ENCODE measurements around the gene USH2A. TPM values are rescaled to one million over a fixed set of nuclear protein-coding genes. Genes with fewer than 3 reads are reported as not detected.

The USH2A gene
- polyA plus RNA-seq, 1 of the 3 experiments (the other 2 are of a cell fraction) = under 0.01 TPM

DNA sequence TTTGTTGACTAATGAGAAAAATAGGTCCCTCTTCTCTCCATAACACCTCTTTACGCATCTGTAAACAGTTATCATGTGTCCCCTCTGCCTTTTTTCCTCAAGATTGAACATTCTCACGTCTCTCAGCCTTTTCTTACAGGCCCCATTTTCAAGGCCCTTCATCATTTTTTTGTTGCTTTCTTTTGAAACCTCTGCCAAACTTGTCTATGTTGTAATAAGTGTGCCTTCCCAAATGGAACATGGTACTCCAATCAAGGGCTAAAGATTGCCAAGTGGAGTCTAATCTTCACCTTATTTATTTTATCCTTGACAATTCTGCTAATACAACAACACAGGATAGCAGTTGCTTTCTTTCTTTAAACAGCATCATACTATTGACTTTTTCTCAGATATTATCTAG lies 280.3 kb downstream of the USH2A start:
- no peak overlapping the region for H2AFZ ChIP-seq (ENCODE audit: low read depth)
- no peak for DNase-seq

DNA sequence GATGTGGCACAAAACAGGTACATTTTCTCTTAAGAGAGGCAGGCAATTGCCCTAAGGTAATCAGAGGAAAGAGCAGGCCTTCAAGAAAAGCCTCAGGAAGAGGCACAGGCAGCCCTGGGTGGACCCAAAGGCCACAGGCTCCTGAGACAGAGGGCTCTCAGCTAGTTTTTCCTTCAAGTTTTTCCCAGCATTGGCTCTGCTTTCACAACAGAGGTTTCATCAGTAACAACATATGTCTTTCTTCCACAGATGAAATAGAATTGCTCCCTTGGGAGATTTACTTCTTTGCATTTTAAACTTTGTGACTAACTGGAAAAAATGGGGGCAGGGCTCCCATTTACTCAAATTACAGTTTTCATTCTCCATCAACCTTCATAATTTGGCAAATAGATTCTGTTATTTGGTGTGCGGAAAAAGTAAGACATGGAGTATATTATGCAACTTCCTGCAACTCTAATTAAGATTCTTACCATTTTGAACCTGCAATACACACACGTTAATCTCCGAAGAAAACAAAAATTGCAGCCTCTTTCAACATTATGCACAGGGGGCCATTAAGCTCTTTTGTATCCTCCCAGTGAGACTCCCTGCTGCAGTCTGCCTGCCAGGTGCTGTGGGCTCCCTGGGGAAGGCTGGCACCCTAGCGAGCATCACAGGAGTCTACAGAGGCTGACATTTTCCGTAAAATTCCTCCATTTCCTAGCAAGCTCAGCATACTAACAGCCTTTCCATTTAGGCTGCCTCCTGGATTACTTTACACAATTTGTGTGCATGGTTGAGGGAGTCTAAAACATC lies 282.3 kb downstream of the USH2A start:
- Histone ChIP-seq H3K36me3 (replicated peaks in 1 of 2; ENCODE audit: control insufficient read depth in 1 of 2, insufficient read depth in 2 of 2, low read length in 1 of 2) (no peaks in the 10 kb centered on the region), H3K27me3 (ENCODE audit: insufficient read depth) (no peaks in the 10 kb centered on the region), H3F3A (replicated peaks; ENCODE audit: insufficient read depth) (no peaks in the 10 kb centered on the region), H3K79me2 (ENCODE audit: insufficient read depth) (no peaks in the 10 kb centered on the region), H3K4me2 (no peak overlapping the region), H3K9me2 (no peaks in the 10 kb centered on the region), H3K9me3 (no peaks in the 10 kb centered on the region), H2AFZ (ENCODE audit: low read depth) (no peak overlapping the region), H3K4me1 (ENCODE audit: control insufficient read depth in 1 of 2, insufficient read depth in 2 of 2, low read depth in 1 of 2, low read length in 1 of 2) (peaks cover 3 to 5% of the 10 kb centered on the region in 2 experiments; a peak in 2 of 4 replicates), H3K4me3 (ENCODE audit: low read depth in 2 of 2, low read length in 1 of 2) (no peak overlapping the region), H4K20me1 (ENCODE audit: insufficient read depth) (no peaks in the 10 kb centered on the region), H3K27ac (ENCODE audit: low read depth in 2 of 2, low read length in 1 of 2) (no peak overlapping the region), H3K9ac (no peak overlapping the region)
- TF ChIP-seq GABPA (IDR thresholded peaks at IDR 0.05; ENCODE audit: low read depth) (no peak), TEAD4 (IDR thresholded peaks at IDR 0.05; ENCODE audit: borderline replicate concordance, insufficient read depth) (no peak), FOXJ3 (CRISPR knock-in tag; IDR thresholded peaks at IDR 0.05) (no peak), POLR2AphosphoS5 (IDR thresholded peaks at IDR 0.05; ENCODE audit: low read depth, low read length) (no peak), NFIC (IDR thresholded peaks at IDR 0.05; ENCODE audit: borderline replicate concordance) (no peak)
- TF ChIP-seq, protein P1, sequence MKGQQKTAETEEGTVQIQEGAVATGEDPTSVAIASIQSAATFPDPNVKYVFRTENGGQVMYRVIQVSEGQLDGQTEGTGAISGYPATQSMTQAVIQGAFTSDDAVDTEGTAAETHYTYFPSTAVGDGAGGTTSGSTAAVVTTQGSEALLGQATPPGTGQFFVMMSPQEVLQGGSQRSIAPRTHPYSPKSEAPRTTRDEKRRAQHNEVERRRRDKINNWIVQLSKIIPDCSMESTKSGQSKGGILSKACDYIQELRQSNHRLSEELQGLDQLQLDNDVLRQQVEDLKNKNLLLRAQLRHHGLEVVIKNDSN (IDR thresholded peaks at IDR 0.05; ENCODE audit: borderline replicate concordance, low read depth) = no peak
- ChIA-PET POLR2A (no interaction called here), CTCF (interaction anchor here (1.2 kb wide), 1 partner anchor 23 kb away, joined by 3 read pairs; no protein-coding TSS in a partner anchor)
- no peak for DNase-seq
- WGBS (ENCODE audit: low lambda C conversion rate) = 70% methylated on average over 4 of the region's 5 CpGs

More for the DNA sequence above, 280.3 kb downstream of the USH2A start:
- no peak overlapping the region for H3K27ac ChIP-seq (ENCODE audit: low read depth in 2 of 2, low read length in 1 of 2)
- no peaks in the 10 kb centered on the region for H3K27me3 ChIP-seq (ENCODE audit: insufficient read depth)
- no peaks in the 10 kb centered on the region for H3F3A ChIP-seq (replicated peaks; ENCODE audit: insufficient read depth)
- H3K79me2 ChIP-seq (ENCODE audit: insufficient read depth) = no peaks in the 10 kb centered on the region
- H3K4me1 ChIP-seq (ENCODE audit: control insufficient read depth in 1 of 2, insufficient read depth in 2 of 2, low read depth in 1 of 2, low read length in 1 of 2) = peaks cover 3 to 5% of the 10 kb centered on the region in 2 experiments; a peak in 2 of 4 replicates
- WGBS (ENCODE audit: low lambda C conversion rate) = 38% methylated on average over 2 of the region's 2 CpGs
- H4K20me1 ChIP-seq (ENCODE audit: insufficient read depth) = no peaks in the 10 kb centered on the region
- H3K4me3 ChIP-seq (ENCODE audit: low read depth in 2 of 2, low read length in 1 of 2) = no peak overlapping the region
- no peaks in the 10 kb centered on the region for H3K9me3 ChIP-seq
- ChIA-PET CTCF (interaction anchor here (1.0 kb wide), 1 partner anchor 23 kb away, joined by 3 read pairs; no protein-coding TSS in a partner anchor), POLR2A (no interaction called here)
- H3K4me2 ChIP-seq = no peak overlapping the region
- no peaks in the 10 kb centered on the region for H3K9me2 ChIP-seq
- H3K36me3 ChIP-seq (replicated peaks in 1 of 2; ENCODE audit: control insufficient read depth in 1 of 2, insufficient read depth in 2 of 2, low read length in 1 of 2) = no peaks in the 10 kb centered on the region
- H3K9ac ChIP-seq = no peak overlapping the region
- TF ChIP-seq RAD21 (IDR thresholded peaks at IDR 0.05; ENCODE audit: low read length) (no peak), POLR2AphosphoS5 (IDR thresholded peaks at IDR 0.05; ENCODE audit: low read depth, low read length) (no peak)

DNA sequence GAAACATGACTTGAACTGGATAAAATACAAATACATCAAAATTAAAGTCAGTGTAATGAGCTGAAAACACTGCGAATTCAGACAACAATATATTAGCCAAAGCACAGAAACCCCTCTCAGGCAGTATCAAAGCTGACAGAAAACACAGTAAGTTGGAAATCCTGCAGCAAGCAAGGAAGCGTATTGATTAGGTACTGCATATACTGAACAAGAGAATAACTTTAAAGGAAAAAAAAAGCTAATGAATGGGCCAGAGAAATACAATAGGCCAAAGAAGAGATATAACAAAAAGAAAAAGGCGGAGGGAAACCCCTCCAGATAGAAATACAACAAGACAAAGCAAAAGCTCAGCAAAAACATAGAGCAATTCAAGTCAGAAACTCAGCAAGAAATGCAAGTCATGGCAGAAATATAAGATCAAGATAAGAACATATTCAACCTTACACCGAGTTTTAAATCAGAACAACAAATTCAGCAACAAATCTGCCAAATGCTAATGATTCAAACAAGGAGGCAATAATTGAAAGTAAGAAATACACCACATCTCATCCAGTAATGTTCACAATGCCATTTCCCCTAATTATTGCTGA lies 299.0 kb downstream of the USH2A start:
- WGBS (ENCODE audit: low lambda C conversion rate) = 44% methylated on average over 4 of the region's 4 CpGs
- no peak for DNase-seq
- CTCF ChIA-PET = interaction anchor here (0.7 to 0.9 kb wide), 3 partner anchors 11 to 97 kb away, joined by 3 read pairs; no protein-coding TSS in a partner anchor
- no peak overlapping the region for H3K27ac ChIP-seq (ENCODE audit: low read depth in 2 of 2, low read length in 1 of 2)
- H3K4me1 ChIP-seq (ENCODE audit: control insufficient read depth in 1 of 2, insufficient read depth in 2 of 2, low read depth in 1 of 2, low read length in 1 of 2) = peaks cover 0 to 2% of the 10 kb centered on the region in 2 experiments; a peak in 2 of 4 replicates
- no peaks in the 10 kb centered on the region for H3K9me3 ChIP-seq
- H3K27me3 ChIP-seq (ENCODE audit: insufficient read depth) = no peaks in the 10 kb centered on the region
- no peaks in the 10 kb centered on the region for H3K9me2 ChIP-seq
- no peaks in the 10 kb centered on the region for H3F3A ChIP-seq (replicated peaks; ENCODE audit: insufficient read depth)
- POLR2A ChIA-PET = no interaction called here
- no peaks in the 10 kb centered on the region for H3K79me2 ChIP-seq (ENCODE audit: insufficient read depth)
- H3K4me2 ChIP-seq = no peak overlapping the region
- H2AFZ ChIP-seq (ENCODE audit: low read depth) = no peak overlapping the region
- H3K36me3 ChIP-seq (replicated peaks in 1 of 2; ENCODE audit: control insufficient read depth in 1 of 2, insufficient read depth in 2 of 2, low read length in 1 of 2) = no peaks in the 10 kb centered on the region
- H4K20me1 ChIP-seq (ENCODE audit: insufficient read depth) = no peaks in the 10 kb centered on the region
- no peak overlapping the region for H3K9ac ChIP-seq
- H3K4me3 ChIP-seq (ENCODE audit: low read depth in 2 of 2, low read length in 1 of 2) = no peak overlapping the region
- TF ChIP-seq SIN3A (IDR thresholded peaks at IDR 0.05; ENCODE audit: borderline replicate concordance, low read depth, low read length) = no peak
- no peak for TF ChIP-seq NRF1 (IDR thresholded peaks at IDR 0.05; ENCODE audit: low read depth, low read length)
- TF ChIP-seq TEAD4 (IDR thresholded peaks at IDR 0.05; ENCODE audit: borderline replicate concordance, insufficient read depth) = no peak
- no peak for TF ChIP-seq RCOR1 (IDR thresholded peaks at IDR 0.05; ENCODE audit: low read length)
- TF ChIP-seq, protein P2, sequence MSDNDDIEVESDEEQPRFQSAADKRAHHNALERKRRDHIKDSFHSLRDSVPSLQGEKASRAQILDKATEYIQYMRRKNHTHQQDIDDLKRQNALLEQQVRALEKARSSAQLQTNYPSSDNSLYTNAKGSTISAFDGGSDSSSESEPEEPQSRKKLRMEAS (IDR thresholded peaks at IDR 0.05; ENCODE audit: low read depth) = no peak
- TF ChIP-seq CHD2 (IDR thresholded peaks at IDR 0.05; ENCODE audit: low read length, partially characterized antibody) = no peak
- TF ChIP-seq, protein P3, sequence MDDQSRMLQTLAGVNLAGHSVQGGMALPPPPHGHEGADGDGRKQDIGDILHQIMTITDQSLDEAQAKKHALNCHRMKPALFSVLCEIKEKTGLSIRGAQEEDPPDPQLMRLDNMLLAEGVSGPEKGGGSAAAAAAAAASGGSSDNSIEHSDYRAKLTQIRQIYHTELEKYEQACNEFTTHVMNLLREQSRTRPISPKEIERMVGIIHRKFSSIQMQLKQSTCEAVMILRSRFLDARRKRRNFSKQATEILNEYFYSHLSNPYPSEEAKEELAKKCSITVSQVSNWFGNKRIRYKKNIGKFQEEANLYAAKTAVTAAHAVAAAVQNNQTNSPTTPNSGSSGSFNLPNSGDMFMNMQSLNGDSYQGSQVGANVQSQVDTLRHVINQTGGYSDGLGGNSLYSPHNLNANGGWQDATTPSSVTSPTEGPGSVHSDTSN (IDR thresholded peaks at IDR 0.05) = no peak
- no peak for TF ChIP-seq FOSL2 (IDR thresholded peaks at IDR 0.05; ENCODE audit: borderline replicate concordance, low read depth)
- TF ChIP-seq RFX5 (IDR thresholded peaks at IDR 0.05; ENCODE audit: low read length) = no peak
- no peak for TF ChIP-seq RAD21 (IDR thresholded peaks at IDR 0.05; ENCODE audit: low read length)
- TF ChIP-seq, protein P4, sequence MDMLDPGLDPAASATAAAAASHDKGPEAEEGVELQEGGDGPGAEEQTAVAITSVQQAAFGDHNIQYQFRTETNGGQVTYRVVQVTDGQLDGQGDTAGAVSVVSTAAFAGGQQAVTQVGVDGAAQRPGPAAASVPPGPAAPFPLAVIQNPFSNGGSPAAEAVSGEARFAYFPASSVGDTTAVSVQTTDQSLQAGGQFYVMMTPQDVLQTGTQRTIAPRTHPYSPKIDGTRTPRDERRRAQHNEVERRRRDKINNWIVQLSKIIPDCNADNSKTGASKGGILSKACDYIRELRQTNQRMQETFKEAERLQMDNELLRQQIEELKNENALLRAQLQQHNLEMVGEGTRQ (IDR thresholded peaks at IDR 0.05; ENCODE audit: borderline replicate concordance, low read depth, low read length) = no peak
